Ecto neural progenitor cell (in vitro differentiated cells): Measurements from ENCODE around the gene ARL14.

Experiments
- DNase-seq: peaks from one replicate; pipeline ENCODE4 v3.0.0-alpha.2; 2018; ENCODE audit warnings: low spot score

Gene ARL14

DNA sequence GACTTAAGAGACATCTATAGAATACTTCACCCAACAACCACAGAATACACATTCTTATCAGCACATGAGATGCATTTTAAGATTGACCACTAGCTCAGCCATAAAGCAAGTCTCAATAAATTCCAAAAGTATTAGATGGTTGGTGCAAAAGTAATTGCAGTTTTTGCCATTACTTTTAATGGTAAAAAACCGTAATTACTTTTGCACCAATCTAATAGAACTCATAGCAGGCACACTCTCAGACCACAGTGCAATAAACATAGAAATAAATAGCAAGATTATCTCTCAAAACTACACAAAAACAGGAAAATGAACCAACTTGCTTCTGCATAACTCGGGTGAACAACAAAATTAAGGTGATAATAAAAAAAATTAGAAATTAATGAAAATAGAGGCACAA is 45.4 kb downstream of the ARL14 start:
- DNase-seq, result no peak

DNA sequence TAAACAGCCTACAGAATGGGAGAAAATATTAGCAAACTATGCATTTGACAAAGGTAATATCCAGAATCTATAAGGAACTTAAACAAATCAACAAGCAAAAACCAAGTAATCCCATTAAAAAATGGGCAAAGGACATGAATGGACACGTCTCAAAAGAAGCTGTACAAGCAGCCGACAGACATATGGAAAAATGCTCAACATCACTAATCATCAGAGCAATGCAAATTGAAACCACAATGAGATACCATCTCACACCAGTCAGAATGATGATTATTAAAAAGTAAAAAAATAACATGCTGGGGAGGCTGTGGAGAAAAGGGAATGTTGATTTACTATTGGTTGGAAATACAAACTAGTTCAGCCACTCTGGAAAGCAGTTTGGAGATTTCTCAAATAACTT is 48.4 kb downstream of the ARL14 start:
- no peak for DNase-seq
